ENCODE measurements around the gene TPST2. TPM values are rescaled to one million over a fixed set of nuclear protein-coding genes. Genes with fewer than 3 reads are reported as not detected.
A peak's percentile ranks its signal among the peaks of the same experiment; 100 is the strongest.

Gene TPST2
- total RNA-seq, 1 donor from 2014 or later: 59.3 TPM

DNA sequence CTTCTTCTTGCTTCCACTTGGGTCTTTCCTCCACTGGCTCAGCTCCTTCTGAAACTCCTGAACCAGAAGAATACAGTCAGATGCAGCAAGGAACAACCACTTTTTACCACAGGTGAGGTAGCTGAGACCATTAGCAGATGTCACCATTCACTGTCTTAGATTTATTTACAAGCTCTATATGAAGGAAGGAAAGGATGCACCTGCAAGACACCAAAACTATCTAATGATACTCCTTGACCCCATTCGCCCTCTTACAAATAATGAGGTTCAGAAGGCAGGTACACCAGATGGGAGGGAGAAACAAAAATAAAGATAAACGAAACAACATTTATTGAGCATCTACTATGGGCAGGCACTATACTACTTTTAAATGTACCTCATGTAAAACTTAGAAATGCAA lies 87.9 kb downstream of the TPST2 start:
- peaks cover 12% of the 10 kb centered on the region for H3K4me1 Mint-ChIP-seq (ENCODE audit: unreplicated experiment)
- H3K36me3 Mint-ChIP-seq (ENCODE audit: low read depth, unreplicated experiment): peaks cover 49% of the 10 kb centered on the region
- no peak for DNase-seq (ENCODE audit: low spot score)
- no peaks in the 10 kb centered on the region for H3K9me3 Mint-ChIP-seq (ENCODE audit: unreplicated experiment)
- no peak overlapping the region for H3K27ac Mint-ChIP-seq (ENCODE audit: unreplicated experiment)
- H3K27me3 Mint-ChIP-seq (ENCODE audit: unreplicated experiment): peaks cover 3% of the 10 kb centered on the region
- TF ChIP-seq, protein P1, sequence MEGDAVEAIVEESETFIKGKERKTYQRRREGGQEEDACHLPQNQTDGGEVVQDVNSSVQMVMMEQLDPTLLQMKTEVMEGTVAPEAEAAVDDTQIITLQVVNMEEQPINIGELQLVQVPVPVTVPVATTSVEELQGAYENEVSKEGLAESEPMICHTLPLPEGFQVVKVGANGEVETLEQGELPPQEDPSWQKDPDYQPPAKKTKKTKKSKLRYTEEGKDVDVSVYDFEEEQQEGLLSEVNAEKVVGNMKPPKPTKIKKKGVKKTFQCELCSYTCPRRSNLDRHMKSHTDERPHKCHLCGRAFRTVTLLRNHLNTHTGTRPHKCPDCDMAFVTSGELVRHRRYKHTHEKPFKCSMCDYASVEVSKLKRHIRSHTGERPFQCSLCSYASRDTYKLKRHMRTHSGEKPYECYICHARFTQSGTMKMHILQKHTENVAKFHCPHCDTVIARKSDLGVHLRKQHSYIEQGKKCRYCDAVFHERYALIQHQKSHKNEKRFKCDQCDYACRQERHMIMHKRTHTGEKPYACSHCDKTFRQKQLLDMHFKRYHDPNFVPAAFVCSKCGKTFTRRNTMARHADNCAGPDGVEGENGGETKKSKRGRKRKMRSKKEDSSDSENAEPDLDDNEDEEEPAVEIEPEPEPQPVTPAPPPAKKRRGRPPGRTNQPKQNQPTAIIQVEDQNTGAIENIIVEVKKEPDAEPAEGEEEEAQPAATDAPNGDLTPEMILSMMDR (IDR thresholded peaks at IDR 0.05; ENCODE audit: unreplicated experiment): no peak
- no peak overlapping the region for H3K4me3 Mint-ChIP-seq (ENCODE audit: unreplicated experiment)

GRCh38 chr22:26499188-26499703 lies 90.7 kb downstream of the TPST2 start:
- peaks cover 42% of the 10 kb centered on the region for H3K36me3 Mint-ChIP-seq (ENCODE audit: low read depth, unreplicated experiment)
- peaks cover 12% of the 10 kb centered on the region for H3K4me1 Mint-ChIP-seq (ENCODE audit: unreplicated experiment)
- H3K27ac Mint-ChIP-seq (ENCODE audit: unreplicated experiment): no peak overlapping the region
- no peaks in the 10 kb centered on the region for H3K9me3 Mint-ChIP-seq (ENCODE audit: unreplicated experiment)
- no peak for DNase-seq (ENCODE audit: low spot score)
- no peak overlapping the region for H3K4me3 Mint-ChIP-seq (ENCODE audit: unreplicated experiment)
- peaks cover 3% of the 10 kb centered on the region for H3K27me3 Mint-ChIP-seq (ENCODE audit: unreplicated experiment)
- TF ChIP-seq, protein P1 (IDR thresholded peaks at IDR 0.05; ENCODE audit: unreplicated experiment): no peak

GRCh38 chr22:26496456-26496855 lies 93.5 kb downstream of the TPST2 start:
- DNase-seq (ENCODE audit: low spot score): no peak
- Mint-ChIP-seq H3K27ac (ENCODE audit: unreplicated experiment) (no peak overlapping the region), H3K9me3 (ENCODE audit: unreplicated experiment) (no peaks in the 10 kb centered on the region), H3K4me3 (ENCODE audit: unreplicated experiment) (no peak overlapping the region), H3K4me1 (ENCODE audit: unreplicated experiment) (no peaks in the 10 kb centered on the region), H3K36me3 (ENCODE audit: low read depth, unreplicated experiment) (peaks cover 36% of the 10 kb centered on the region), H3K27me3 (ENCODE audit: unreplicated experiment) (peaks cover 1% of the 10 kb centered on the region)
- TF ChIP-seq, protein P1 (IDR thresholded peaks at IDR 0.05; ENCODE audit: unreplicated experiment): no peak

DNA sequence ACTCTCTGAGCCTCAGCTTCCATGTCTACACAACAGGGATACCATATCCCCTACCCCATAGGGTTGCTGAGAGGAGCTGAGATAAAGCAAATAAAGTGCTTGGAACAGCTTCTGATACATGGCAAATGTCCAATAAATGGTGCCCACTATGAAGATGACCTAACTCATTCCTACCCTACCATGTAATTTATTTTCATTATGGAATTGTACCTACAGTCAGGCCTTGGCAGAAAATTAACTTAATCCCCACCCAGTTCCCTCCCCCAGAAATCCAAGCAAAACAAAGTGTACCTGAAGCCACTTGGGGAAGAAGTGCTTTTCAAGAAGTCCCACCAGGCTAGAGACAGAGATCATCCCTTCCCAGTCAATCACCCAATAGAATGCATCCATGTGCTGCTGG lies 95.4 kb downstream of the TPST2 start:
- TF ChIP-seq, protein P1 (IDR thresholded peaks at IDR 0.05; ENCODE audit: unreplicated experiment): no peak
- no peaks in the 10 kb centered on the region for H3K9me3 Mint-ChIP-seq (ENCODE audit: unreplicated experiment)
- H3K36me3 Mint-ChIP-seq (ENCODE audit: low read depth, unreplicated experiment): peaks cover 37% of the 10 kb centered on the region
- no peak for DNase-seq (ENCODE audit: low spot score)
- H3K4me3 Mint-ChIP-seq (ENCODE audit: unreplicated experiment): peak overlapping the region; percentile 51
- H3K27ac Mint-ChIP-seq (ENCODE audit: unreplicated experiment): no peak overlapping the region
- peaks cover 4% of the 10 kb centered on the region for H3K4me1 Mint-ChIP-seq (ENCODE audit: unreplicated experiment)
- H3K27me3 Mint-ChIP-seq (ENCODE audit: unreplicated experiment): peaks cover 1% of the 10 kb centered on the region

DNA sequence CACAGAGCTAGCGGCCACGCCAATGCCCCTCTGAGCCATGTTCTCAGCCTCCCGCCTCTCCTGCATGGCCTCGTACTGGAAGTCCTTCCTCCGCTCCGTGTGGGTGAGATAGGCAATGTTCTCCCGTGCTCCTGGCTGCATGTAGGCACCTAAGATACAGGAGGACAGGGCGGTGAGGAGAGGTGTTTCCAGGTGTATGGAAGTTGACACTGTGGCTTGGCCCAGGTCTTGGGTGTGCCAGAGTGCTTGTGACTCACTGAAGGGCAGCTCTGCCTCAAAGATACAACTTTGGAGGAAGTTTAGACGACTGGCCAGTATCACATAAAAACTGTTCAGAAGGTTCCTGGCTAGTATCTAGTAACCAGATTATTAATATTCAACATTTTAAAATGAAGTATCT lies 97.7 kb downstream of the TPST2 start:
- no peak for DNase-seq (ENCODE audit: low spot score)
- Mint-ChIP-seq H3K4me3 (ENCODE audit: unreplicated experiment) (no peak overlapping the region), H3K36me3 (ENCODE audit: low read depth, unreplicated experiment) (peaks cover 33% of the 10 kb centered on the region), H3K4me1 (ENCODE audit: unreplicated experiment) (peaks cover 11% of the 10 kb centered on the region), H3K27me3 (ENCODE audit: unreplicated experiment) (peaks cover 1% of the 10 kb centered on the region), H3K27ac (ENCODE audit: unreplicated experiment) (no peak overlapping the region), H3K9me3 (ENCODE audit: unreplicated experiment) (no peaks in the 10 kb centered on the region)
- TF ChIP-seq, protein P1 (IDR thresholded peaks at IDR 0.05; ENCODE audit: unreplicated experiment): no peak
